Measurements from ENCODE around the gene CABCOCO1. TPM values are rescaled to one million over a fixed set of nuclear protein-coding genes. Genes with fewer than 3 reads are reported as not detected.

Gene CABCOCO1
- total and polyA plus RNA-seq, 8 donors, result 0.19 to 2.7 (median 0.31) TPM; not detected in 4

GRCh38 chr10:61639952-61640351, 22.8 kb upstream of the CABCOCO1 start:
- intact Hi-C loops (cut with DNase I), result no loop called here
- H3K27ac ChIP-seq, result no peak overlapping the region
- no peak for TF ChIP-seq CTCF (IDR thresholded peaks at IDR 0.05)
- no peaks in the 10 kb centered on the region for H3K36me3 ChIP-seq
- H3K4me3 ChIP-seq, result no peak overlapping the region
- DNase-seq (no peak), FAIRE-seq (no peak), ATAC-seq (no peak)
- 73 to 78% methylated on average over 4 of the region's 4 CpGs for WGBS, 2 donors
- H3K9me3 ChIP-seq, result no peaks in the 10 kb centered on the region
- peaks cover 0 to 8% (median 0%) of the 10 kb centered on the region in 3 donors for H3K4me1 ChIP-seq
- no peaks in the 10 kb centered on the region for H3K27me3 ChIP-seq

GRCh38 chr10:61640856-61641255, 21.9 kb upstream of the CABCOCO1 start:
- no peak for TF ChIP-seq CTCF (IDR thresholded peaks at IDR 0.05)
- FAIRE-seq (no peak), DNase-seq (no peak), ATAC-seq (no peak)
- no peaks in the 10 kb centered on the region for H3K27me3 ChIP-seq
- 76 to 84% methylated on average over 3 of the region's 3 CpGs for WGBS, 2 donors
- no peak overlapping the region for H3K4me3 ChIP-seq
- H3K4me1 ChIP-seq, result peaks cover 0 to 8% (median 0%) of the 10 kb centered on the region in 3 donors
- H3K27ac ChIP-seq, result no peak overlapping the region
- H3K9me3 ChIP-seq, result no peaks in the 10 kb centered on the region
- intact Hi-C loops (cut with DNase I), result no loop called here
- no peaks in the 10 kb centered on the region for H3K36me3 ChIP-seq

- intact Hi-C loops (cut with DNase I), result no loop called here
- DNase-seq (no peak), ATAC-seq (no peak), FAIRE-seq (no peak)
- Histone ChIP-seq H3K36me3 (no peaks in the 10 kb centered on the region), H3K27ac (no peak overlapping the region), H3K27me3 (no peaks in the 10 kb centered on the region), H3K9me3 (no peaks in the 10 kb centered on the region), H3K4me1 (peaks cover 0 to 8% (median 0%) of the 10 kb centered on the region in 3 donors), H3K4me3 (no peak overlapping the region)
- no peak for TF ChIP-seq CTCF (IDR thresholded peaks at IDR 0.05)
- 29 to 45% methylated on average over 2 of the region's 2 CpGs for WGBS, 2 donors
Observed at GRCh38 chr10:61642150-61642571, 20.6 kb upstream of the CABCOCO1 start.

- FAIRE-seq (no peak), ATAC-seq (peak in 3 of 4 donors; percentile 44 to 67 (median 66)), DNase-seq (no peak)
- no peak for TF ChIP-seq CTCF (IDR thresholded peaks at IDR 0.05)
- Histone ChIP-seq H3K27ac (no peak overlapping the region), H3K36me3 (no peaks in the 10 kb centered on the region), H3K27me3 (no peaks in the 10 kb centered on the region), H3K4me3 (no peak overlapping the region), H3K4me1 (peaks cover 0 to 8% (median 0%) of the 10 kb centered on the region in 3 donors), H3K9me3 (no peaks in the 10 kb centered on the region)
- intact Hi-C loops (cut with DNase I), result no loop called here
- 30 to 39% methylated on average over 4 of the region's 4 CpGs for WGBS, 2 donors
Observed at GRCh38 chr10:61642676-61643075, 20.1 kb upstream of the CABCOCO1 start.

- intact Hi-C loops (cut with DNase I), result no loop called here
- Histone ChIP-seq H3K4me1 (peaks cover 0 to 8% (median 0%) of the 10 kb centered on the region in 3 donors), H3K27ac (no peak overlapping the region), H3K27me3 (no peaks in the 10 kb centered on the region), H3K9me3 (no peaks in the 10 kb centered on the region), H3K4me3 (no peak overlapping the region), H3K36me3 (no peaks in the 10 kb centered on the region)
- DNase-seq, result no peak
- ATAC-seq, result peak in 2 of 4 donors; percentile 59 to 60
- whole genome bisulfite sequencing, 2 donors, result 47 to 53% methylated on average over 1 of the region's 1 CpG
- TF ChIP-seq CTCF (IDR thresholded peaks at IDR 0.05), result no peak
- no peak for FAIRE-seq
Observed at GRCh38 chr10:61643316-61643751, 19.4 kb upstream of the CABCOCO1 start.

Measured in pancreas (tissue), 10 donors.